PC-9 (cell line): Measurements from ENCODE around the gene GPLD1.

Source experiments
- CTCF ChIP-seq: fragments of 200-600 bp; sonication (generic); conservative IDR thresholded peaks from 2 replicates; pipeline ENCODE4 v1.6.1; 2017; ENCODE audit warnings: mixed run types, antibody characterized with exemption, mild to moderate bottlenecking, moderate library complexity
- EZH2 ChIP-seq: fragments of 200-600 bp; sonication (generic); IDR thresholded peaks from 2 replicates; pipeline ENCODE4 v1.8.0; 2017; ENCODE audit warnings: antibody characterized with exemption, low read depth

DNA sequence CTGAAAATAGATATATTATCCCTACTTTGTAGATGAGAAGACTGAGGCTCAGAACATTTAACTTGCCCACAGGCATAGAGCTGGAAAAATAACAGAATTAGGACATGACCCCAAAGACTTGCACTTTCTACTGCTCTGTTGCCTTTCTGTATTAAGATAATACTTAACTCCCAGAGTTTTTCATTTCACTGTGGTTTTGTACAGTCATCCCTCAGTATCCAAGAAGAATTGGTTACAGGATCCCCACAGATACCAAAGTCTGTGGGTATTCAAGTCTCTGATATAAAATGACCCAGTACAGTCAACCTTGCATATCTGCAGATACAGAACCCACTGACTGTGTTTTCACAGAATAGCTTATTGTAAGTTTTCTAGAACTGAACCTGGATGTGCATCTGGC is 69.9 kb downstream of the GPLD1 start:
- TF ChIP-seq CTCF (no peak), EZH2 (no peak)
